H1 (cell line): ENCODE measurements around the gene UTP14A. TPM values are rescaled to one million over a fixed set of nuclear protein-coding genes. Genes with fewer than 3 reads are reported as not detected.

Experiments used
- CTCF ChIA-PET: fragments of 300-600 bp; sonication (Branson Sonifier 250); formaldehyde crosslinking; loops from one replicate; lab custom pipeline; 2021; ENCODE audit not compliant: partially characterized antibody; lab: Charles Lee
- POLR2A ChIA-PET: fragments of 300-600 bp; sonication (Branson Sonifier 250); formaldehyde crosslinking; loops from one replicate; lab custom pipeline; 2021; ENCODE audit warnings: inconsistent platforms; ENCODE audit not compliant: partially characterized antibody; lab: Charles Lee
- DNase-seq, 2 experiments: peaks; one replicate each; pipeline versions ENCODE4 v3.0.0 to v3.0.0-alpha.2; 2010 to 2022; ENCODE audit warnings: low spot score in 2 of 2, low read depth in 1 of 2, mixed read lengths in 1 of 2
- FAIRE-seq: peaks from 2 replicates; lab custom pipeline; 2011; peaks lifted over from hg19 to GRCh38; lab: Jason Lieb, UNC
- H2AFZ ChIP-seq: 2 replicates; pipeline ENCODE4 v1.8.1; 2012; ENCODE audit warnings: low read length, inconsistent platforms
- H2AK5ac ChIP-seq: 2 replicates; pipeline ENCODE4 v1.6.1; 2013; ENCODE audit warnings: low read depth, low read length
- H2BK120ac ChIP-seq: replicated peaks from 2 replicates; pipeline ENCODE3; 2013; ENCODE audit warnings: low read depth, low read length, inconsistent platforms
- H2BK12ac ChIP-seq: 2 replicates; pipeline ENCODE4 v1.6.1; 2013; ENCODE audit warnings: low read depth, low read length
- H2BK15ac ChIP-seq: 2 replicates; pipeline ENCODE4 v1.6.1; 2013; ENCODE audit warnings: low read length
- H2BK20ac ChIP-seq: 2 replicates; pipeline ENCODE4 v1.6.1; 2013; ENCODE audit warnings: low read length
- H2BK5ac ChIP-seq: 2 replicates; pipeline ENCODE4 v1.6.1; 2013; ENCODE audit warnings: low read depth, low read length
- H3K14ac ChIP-seq: 2 replicates; pipeline ENCODE4 v1.6.1; 2013; ENCODE audit warnings: inconsistent platforms; ENCODE audit not compliant: insufficient read length
- H3K18ac ChIP-seq: 2 replicates; pipeline ENCODE4 v1.6.1; 2013; ENCODE audit warnings: low read length; ENCODE audit errors: extremely low read depth
- H3K23ac ChIP-seq: 2 replicates; pipeline ENCODE4 v1.6.1; 2013; ENCODE audit warnings: inconsistent platforms; ENCODE audit not compliant: insufficient read length
- H3K23me2 ChIP-seq: 2 replicates; pipeline ENCODE4 v1.6.1; 2013; ENCODE audit warnings: low read depth, low read length
- H3K27ac ChIP-seq: 2 replicates; pipeline ENCODE4 v1.6.1; 2011; ENCODE audit warnings: low read depth, low read length, inconsistent platforms
- H3K27me3 ChIP-seq, 4 experiments: replicated peaks in 1 of 4; 1 replicate in 1 of 4; 2 replicates in 3 of 4; pipeline versions ENCODE4 v1.6.1 to v1.8.1; 2011 to 2013; ENCODE audit warnings: low read length in 3 of 4, mild to moderate bottlenecking in 3 of 4, inconsistent platforms in 2 of 4, mixed read lengths in 2 of 4, moderate library complexity in 1 of 4; ENCODE audit not compliant: control insufficient read depth in 3 of 4, insufficient read depth in 3 of 4; ENCODE audit errors: extremely low read depth in 1 of 4
- H3K36me3 ChIP-seq, 4 experiments: 2 replicates each; pipeline versions ENCODE4 v1.6.1 to v1.8.1; 2011 to 2013; ENCODE audit warnings: mild to moderate bottlenecking in 4 of 4, low read length in 3 of 4, moderate library complexity in 2 of 4, control low read depth in 1 of 4, inconsistent platforms in 1 of 4; ENCODE audit not compliant: insufficient read depth in 4 of 4, control insufficient read depth in 2 of 4
- H3K4ac ChIP-seq: replicated peaks from 2 replicates; pipeline ENCODE3; 2013; ENCODE audit warnings: low read length, low read depth, mixed read lengths, inconsistent platforms; ENCODE audit not compliant: insufficient read length
- H3K4me1 ChIP-seq, 4 experiments: replicated peaks in 1 of 4; 1 replicate in 1 of 4; 2 replicates in 3 of 4; pipeline versions ENCODE4 v1.6.1 to v1.8.1; 2011 to 2013; ENCODE audit warnings: low read length in 3 of 4, inconsistent platforms in 2 of 4, mixed read lengths in 1 of 4; ENCODE audit not compliant: insufficient read depth in 4 of 4, control insufficient read depth in 3 of 4
- H3K4me2 ChIP-seq, 2 experiments: 2 replicates each; pipeline versions ENCODE4 v1.6.1 to v1.8.1; 2011 to 2013; ENCODE audit warnings: low read depth in 2 of 2, low read length in 2 of 2, control low read depth in 1 of 2, inconsistent platforms in 1 of 2, mild to moderate bottlenecking in 1 of 2; ENCODE audit not compliant: insufficient read depth in 1 of 2
- H3K4me3 ChIP-seq, 4 experiments: fragments of 200-600, 300-600 bp in 1 of 4; sonication (generic), shearing (Covaris generic), sonication (Bioruptor Twin) in 1 of 4; 2 replicates each; pipeline versions ENCODE4 v1.5.1 to v1.8.1; 2011 to 2016; ENCODE audit warnings: low read length in 4 of 4, low read depth in 3 of 4, control low read depth in 2 of 4, inconsistent platforms in 2 of 4, mild to moderate bottlenecking in 2 of 4, mixed read lengths in 1 of 4, moderate library complexity in 1 of 4; ENCODE audit not compliant: insufficient read depth in 2 of 4; ENCODE audit errors: extremely low read depth in 1 of 4
- H3K56ac ChIP-seq: replicated peaks from 2 replicates; pipeline ENCODE3; 2013; ENCODE audit warnings: low read depth, mild to moderate bottlenecking, mixed read lengths, low read length, inconsistent platforms; ENCODE audit not compliant: insufficient read length
- H3K79me1 ChIP-seq: 2 replicates; pipeline ENCODE4 v1.6.1; 2013; ENCODE audit warnings: low read depth, low read length, control low read depth
- H3K79me2 ChIP-seq, 2 experiments: 2 replicates each; pipeline versions ENCODE4 v1.6.1 to v1.8.1; 2012 to 2013; ENCODE audit warnings: low read length in 2 of 2, mild to moderate bottlenecking in 2 of 2, inconsistent platforms in 1 of 2; ENCODE audit not compliant: insufficient read depth in 2 of 2, control insufficient read depth in 1 of 2
- H3K9ac ChIP-seq, 4 experiments: replicated peaks in 1 of 4; 1 replicate in 1 of 4; 2 replicates in 3 of 4; pipeline versions ENCODE4 v1.6.1 to v1.8.1; 2011 to 2013; ENCODE audit warnings: low read depth in 3 of 4, low read length in 3 of 4, control low read depth in 2 of 4, mild to moderate bottlenecking in 2 of 4, moderate library complexity in 2 of 4, inconsistent platforms in 1 of 4; ENCODE audit errors: extremely low read depth in 1 of 4
- H3K9me3 ChIP-seq, 2 experiments: 2 replicates each; pipeline versions ENCODE4 v1.6.1 to v1.8.1; 2012 to 2013; ENCODE audit warnings: mild to moderate bottlenecking in 2 of 2, moderate library complexity in 2 of 2, control low read depth in 1 of 2, inconsistent platforms in 1 of 2, low read depth in 1 of 2, low read length in 1 of 2, mixed read lengths in 1 of 2; ENCODE audit not compliant: insufficient read depth in 2 of 2
- H4K20me1 ChIP-seq, 2 experiments: replicated peaks in 1 of 2; 2 replicates each; pipeline versions ENCODE3 to v1.8.1; 2011 to 2013; ENCODE audit warnings: inconsistent platforms in 2 of 2, low read length in 2 of 2, mild to moderate bottlenecking in 1 of 2; ENCODE audit not compliant: insufficient read depth in 2 of 2, control insufficient read depth in 1 of 2
- H4K5ac ChIP-seq: 2 replicates; pipeline ENCODE4 v1.6.1; 2013; ENCODE audit warnings: low read length, low read depth, mixed read lengths, inconsistent platforms; ENCODE audit not compliant: insufficient read length
- H4K8ac ChIP-seq: 2 replicates; pipeline ENCODE4 v1.8.0; 2013; ENCODE audit warnings: mild to moderate bottlenecking, moderate library complexity, low read length, inconsistent platforms; ENCODE audit not compliant: insufficient read depth; ENCODE audit errors: extremely low read depth
- H4K91ac ChIP-seq: replicated peaks from 2 replicates; pipeline ENCODE3; 2013; ENCODE audit warnings: low read length, mixed read lengths, inconsistent platforms; ENCODE audit not compliant: insufficient read length
- BACH1 ChIP-seq: IDR thresholded peaks from 2 replicates; pipeline ENCODE4 v1.6.1; 2012; ENCODE audit warnings: low read length, improper control_type of control experiment
- BCL11A ChIP-seq, 2 experiments: IDR thresholded peaks; one replicate each; pipeline ENCODE4 v1.6.1; 2011; ENCODE audit warnings: low read depth in 2 of 2, low read length in 2 of 2, mild to moderate bottlenecking in 2 of 2
- CTBP2 ChIP-seq: IDR thresholded peaks from 2 replicates; pipeline ENCODE4 v1.7.0; 2011; ENCODE audit warnings: borderline replicate concordance, mild to moderate bottlenecking, moderate library complexity, mixed read lengths, low read length; ENCODE audit not compliant: insufficient read depth, insufficient read length
- EZH2 ChIP-seq: fragments of 200-600 bp; sonication (generic); IDR thresholded peaks from 2 replicates; pipeline ENCODE4 v1.7.1; 2012; ENCODE audit warnings: low read depth, mild to moderate bottlenecking, moderate library complexity, low read length, inconsistent platforms; ENCODE audit not compliant: severe bottlenecking
- FOSL1 ChIP-seq: IDR thresholded peaks from 2 replicates; pipeline ENCODE4 v1.6.1; 2011; ENCODE audit warnings: mild to moderate bottlenecking, low read depth, low read length, moderate library complexity; ENCODE audit not compliant: insufficient read depth
- GABPA ChIP-seq: IDR thresholded peaks from 2 replicates; pipeline ENCODE4 v1.6.1; 2011; ENCODE audit warnings: mild to moderate bottlenecking, low read length, moderate library complexity, borderline replicate concordance; ENCODE audit not compliant: insufficient read depth
- JUN ChIP-seq: IDR thresholded peaks from 2 replicates; pipeline ENCODE4 v1.6.1; 2011; ENCODE audit warnings: low read depth, mild to moderate bottlenecking, improper control_type of control experiment, low read length
- NANOG ChIP-seq: IDR thresholded peaks from 2 replicates; pipeline ENCODE4 v1.6.1; 2011; ENCODE audit warnings: low read length, low read depth, mild to moderate bottlenecking, inconsistent platforms; ENCODE audit not compliant: insufficient read depth, poor library complexity, severe bottlenecking
- NRF1 ChIP-seq: IDR thresholded peaks from 2 replicates; pipeline ENCODE4 v1.6.1; 2011; ENCODE audit warnings: mild to moderate bottlenecking, low read depth, low read length, improper control_type of control experiment
- POLR2AphosphoS5 ChIP-seq: IDR thresholded peaks from 2 replicates; pipeline ENCODE4 v1.6.1; 2011; ENCODE audit warnings: low read depth, low read length
- POU5F1 ChIP-seq: IDR thresholded peaks from 2 replicates; pipeline ENCODE4 v1.6.1; 2011; ENCODE audit warnings: low read depth, mild to moderate bottlenecking, low read length, moderate library complexity
- TBP ChIP-seq: IDR thresholded peaks from 2 replicates; pipeline ENCODE4 v1.6.1; 2011; ENCODE audit warnings: low read depth, low read length, improper control_type of control experiment
- WGBS, 2 experiments: shearing (Covaris generic) in 1 of 2; methylation state at CpG; one replicate each; pipeline versions ENCODE4 v1.1.6 to v1.1.7; 2013 to 2015; ENCODE audit warnings: low lambda C conversion rate in 2 of 2, mixed read lengths in 2 of 2, inconsistent platforms in 1 of 2, low coverage in 1 of 2, missing lambda C conversion rate in 1 of 2; ENCODE audit not compliant: insufficient replicate concordance in 2 of 2, insufficient coverage in 1 of 2, insufficient read length in 1 of 2; ENCODE audit errors: extremely low coverage in 1 of 2, missing lambda C conversion rate in 1 of 2; 5-methylcytosine and 5-hydroxymethylcytosine counted together
- polyA plus RNA-seq, 7 experiments: library from polyadenylated mRNA; depleted of rRNA in 3 of 7; stranded (reverse) in 5 of 7; unstranded in 2 of 7; fragments of >200 nt in 5 of 7; fragments of 200-250 nt in 2 of 7; gene quantifications; 1 replicate in 5 of 7; 2 replicates in 1 of 7; 4 replicates in 1 of 7; pipeline versions ENCODE4 v1.2.1 to v1.2.3, GENCODE V29; 2011 to 2013; ENCODE audit warnings: missing spikeins in 2 of 7, mixed read lengths in 2 of 7
- total RNA-seq: library from RNA; stranded (reverse); fragmentation: NEBNext Ultra II Directional; extraction: Animal tissue kit (Norgen Biotek cat#: 25700); gene quantifications from 2 replicates; pipeline ENCODE4 v1.2.1, GENCODE V29; 2021

UTP14A gene
- total and polyA plus RNA-seq, 2 of the 8 experiments (the other 6 are each of a cell fraction or from before 2014, with no cell fraction given): 4.5 to 24.0 TPM

DNA sequence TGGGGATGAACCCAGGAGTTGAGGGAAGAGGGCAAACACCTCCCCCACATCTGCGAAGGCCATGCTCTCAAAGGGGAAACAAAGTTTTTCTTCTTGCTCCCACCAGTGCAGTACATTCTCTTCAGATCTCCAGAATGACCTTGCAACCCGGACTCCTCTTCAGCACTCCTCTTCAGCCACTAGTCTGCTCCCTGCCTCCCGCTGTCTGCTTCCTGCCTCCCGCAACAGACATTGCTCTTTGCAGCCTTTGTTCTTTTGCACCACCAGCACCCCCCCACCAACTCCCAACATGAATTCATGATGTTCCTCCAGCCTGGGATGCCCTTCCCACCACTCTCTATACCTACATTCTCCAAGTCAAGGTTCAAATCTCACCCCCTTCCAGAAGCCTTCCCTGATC is 32.1 kb downstream of the UTP14A start:
- Histone ChIP-seq H3K14ac (no peak overlapping the region), H3K27ac (no peak overlapping the region), H3K27me3 (peaks cover 29 to 55% (median 50%) of the 10 kb centered on the region in 4 experiments), H4K5ac (no peak overlapping the region), H2AFZ (no peak overlapping the region), H2BK15ac (no peak overlapping the region), H3K36me3 (no peaks in the 10 kb centered on the region), H3K79me1 (no peaks in the 10 kb centered on the region), H3K4me2 (no peak overlapping the region), H4K20me1 (peaks cover 0 to 2% of the 10 kb centered on the region in 2 experiments), H3K4ac (no peak overlapping the region), H3K4me1 (peaks cover 0 to 5% (median 3%) of the 10 kb centered on the region in 4 experiments; a peak in 5 of 7 replicates), H3K23ac (no peak overlapping the region), H4K91ac (no peak overlapping the region), H3K9me3 (no peaks in the 10 kb centered on the region), H2BK5ac (no peak overlapping the region), H3K18ac (no peak overlapping the region; the same call in 1 of the 2 replicates), H2BK12ac (no peak overlapping the region), H2BK120ac (no peak overlapping the region), H3K4me3 (no peak overlapping the region), H2BK20ac (no peak overlapping the region), H2AK5ac (no peak overlapping the region), H3K9ac (no peak overlapping the region), H3K56ac (no peak overlapping the region), H3K23me2 (no peaks in the 10 kb centered on the region), H4K8ac (no peak overlapping the region), H3K79me2 (no peaks in the 10 kb centered on the region)
- no peak for DNase-seq
- FAIRE-seq: no peak
- ChIA-PET CTCF (interaction anchor here (1.5 kb wide), 1 partner anchor 23 kb away, joined by 4 read pairs; no protein-coding TSS in a partner anchor), POLR2A (no interaction called here)
- WGBS, 2 experiments: 25% methylated on average over 3 of the region's 4 CpGs; no CpG with 5 or more reads in 1 of the 2 experiments
- TF ChIP-seq FOSL1 (no peak), CTBP2 (no peak), TBP (no peak), GABPA (no peak), BCL11A (IDR thresholded peaks at IDR 0.05; ENCODE audit: low read depth in 2 of 2, low read length in 2 of 2) (no peak), EZH2 (no peak), JUN (no peak), BACH1 (no peak), POU5F1 (no peak), NANOG (no peak), NRF1 (no peak), POLR2AphosphoS5 (no peak)
